Tibial nerve (tissue), 3 donors: Measurements from ENCODE around the gene MINPP1.

Experiments used
- CTCF ChIP-seq, 5 experiments: fragments of 200-600 bp in 3 of 5; fragments of 450-650 bp in 2 of 5; sonication (generic) in 3 of 5; IDR thresholded peaks; one replicate each; pipeline ENCODE4 v1.5.1; 2016 to 2019; ENCODE audit warnings: antibody characterized with exemption in 5 of 5, mild to moderate bottlenecking in 3 of 5, moderate library complexity in 2 of 5
- POLR2A ChIP-seq, 2 donors: fragments of 450-650 bp; IDR thresholded peaks; one replicate each; pipeline ENCODE4 v1.6.1; 2017; ENCODE audit warnings: antibody characterized with exemption in 2 of 2, mild to moderate bottlenecking in 2 of 2, moderate library complexity in 2 of 2

GRCh38 chr10:87534173-87534858, 29.6 kb downstream of the MINPP1 start:
- TF ChIP-seq CTCF (IDR thresholded peaks at IDR 0.05) (no peak), POLR2A (IDR thresholded peaks at IDR 0.05) (no peak)
